GM12874 (cell line): ENCODE data around the gene DCDC1.

Experiments
- TF ChIP-seq, protein P1 (sequence below): IDR thresholded peaks from 2 replicates; pipeline ENCODE4 v1.5.1; 2011; ENCODE audit warnings: low read depth, mild to moderate bottlenecking, control low read depth, low read length, moderate library complexity; ENCODE audit not compliant: insufficient read depth

DCDC1 gene

GRCh38 chr11:31114442-31114841, 255.1 kb downstream of the DCDC1 start:
- TF ChIP-seq, protein P1, sequence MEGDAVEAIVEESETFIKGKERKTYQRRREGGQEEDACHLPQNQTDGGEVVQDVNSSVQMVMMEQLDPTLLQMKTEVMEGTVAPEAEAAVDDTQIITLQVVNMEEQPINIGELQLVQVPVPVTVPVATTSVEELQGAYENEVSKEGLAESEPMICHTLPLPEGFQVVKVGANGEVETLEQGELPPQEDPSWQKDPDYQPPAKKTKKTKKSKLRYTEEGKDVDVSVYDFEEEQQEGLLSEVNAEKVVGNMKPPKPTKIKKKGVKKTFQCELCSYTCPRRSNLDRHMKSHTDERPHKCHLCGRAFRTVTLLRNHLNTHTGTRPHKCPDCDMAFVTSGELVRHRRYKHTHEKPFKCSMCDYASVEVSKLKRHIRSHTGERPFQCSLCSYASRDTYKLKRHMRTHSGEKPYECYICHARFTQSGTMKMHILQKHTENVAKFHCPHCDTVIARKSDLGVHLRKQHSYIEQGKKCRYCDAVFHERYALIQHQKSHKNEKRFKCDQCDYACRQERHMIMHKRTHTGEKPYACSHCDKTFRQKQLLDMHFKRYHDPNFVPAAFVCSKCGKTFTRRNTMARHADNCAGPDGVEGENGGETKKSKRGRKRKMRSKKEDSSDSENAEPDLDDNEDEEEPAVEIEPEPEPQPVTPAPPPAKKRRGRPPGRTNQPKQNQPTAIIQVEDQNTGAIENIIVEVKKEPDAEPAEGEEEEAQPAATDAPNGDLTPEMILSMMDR, result no peak

DNA sequence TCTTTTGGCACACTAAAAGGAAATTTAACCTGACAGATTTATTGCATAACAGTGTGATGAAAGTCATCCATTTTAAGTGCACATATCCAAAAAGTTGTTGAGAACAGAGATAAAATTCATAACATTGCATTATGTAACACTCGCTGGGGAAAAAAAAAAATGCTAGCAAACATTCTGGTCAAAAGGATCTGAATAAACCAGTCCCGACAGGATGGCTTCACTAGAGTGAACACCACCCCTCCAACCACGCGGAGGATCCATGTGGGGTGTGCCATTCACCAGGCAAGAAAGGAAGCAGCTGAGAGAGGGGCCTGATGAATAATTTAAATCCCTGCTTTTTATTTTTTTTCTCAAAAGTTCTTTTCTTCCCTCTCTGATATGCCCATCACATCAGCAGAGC, 258.7 kb downstream of the DCDC1 start:
- TF ChIP-seq, protein P1, result no peak

DNA sequence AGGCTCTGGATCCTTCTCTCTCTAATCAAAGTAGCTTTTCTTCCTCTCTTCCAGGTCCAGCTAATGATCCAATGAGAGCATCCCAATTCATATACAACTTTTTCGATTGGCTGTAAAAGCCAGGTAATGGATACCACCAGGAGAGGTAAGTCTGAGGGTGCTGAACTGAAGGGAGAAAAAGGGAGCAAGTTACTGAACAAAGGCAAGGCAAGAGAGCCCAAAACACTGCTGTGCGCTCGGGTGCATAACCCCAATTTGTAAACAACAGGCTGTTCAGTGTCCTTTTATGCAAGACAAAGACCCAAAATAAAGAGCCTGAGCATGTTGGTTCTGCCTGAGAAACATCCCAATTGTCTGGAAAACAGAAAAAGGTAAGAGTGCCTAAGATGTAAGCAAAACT, 260.1 kb downstream of the DCDC1 start:
- TF ChIP-seq, protein P1, result no peak

DNA sequence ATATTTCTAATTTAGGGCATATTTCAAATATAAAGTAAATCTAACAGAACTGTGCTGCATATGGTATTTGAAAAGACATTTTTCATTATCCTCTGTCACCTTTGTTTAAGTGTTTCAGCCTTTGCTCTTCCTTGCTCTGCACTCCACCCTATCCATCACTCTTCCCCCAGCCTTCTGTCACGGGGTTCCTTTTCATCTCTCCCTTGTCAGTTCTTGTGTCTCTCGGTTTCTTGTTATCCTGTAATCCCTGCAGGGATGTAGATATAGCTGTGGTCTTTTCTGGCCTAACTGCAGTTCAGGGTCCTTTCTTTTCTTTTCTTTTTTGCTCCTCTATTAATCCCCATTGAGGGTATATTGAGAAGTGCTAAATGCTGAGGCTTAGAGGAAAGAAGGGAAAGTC, 261.9 kb downstream of the DCDC1 start:
- TF ChIP-seq, protein P1, result no peak

DNA sequence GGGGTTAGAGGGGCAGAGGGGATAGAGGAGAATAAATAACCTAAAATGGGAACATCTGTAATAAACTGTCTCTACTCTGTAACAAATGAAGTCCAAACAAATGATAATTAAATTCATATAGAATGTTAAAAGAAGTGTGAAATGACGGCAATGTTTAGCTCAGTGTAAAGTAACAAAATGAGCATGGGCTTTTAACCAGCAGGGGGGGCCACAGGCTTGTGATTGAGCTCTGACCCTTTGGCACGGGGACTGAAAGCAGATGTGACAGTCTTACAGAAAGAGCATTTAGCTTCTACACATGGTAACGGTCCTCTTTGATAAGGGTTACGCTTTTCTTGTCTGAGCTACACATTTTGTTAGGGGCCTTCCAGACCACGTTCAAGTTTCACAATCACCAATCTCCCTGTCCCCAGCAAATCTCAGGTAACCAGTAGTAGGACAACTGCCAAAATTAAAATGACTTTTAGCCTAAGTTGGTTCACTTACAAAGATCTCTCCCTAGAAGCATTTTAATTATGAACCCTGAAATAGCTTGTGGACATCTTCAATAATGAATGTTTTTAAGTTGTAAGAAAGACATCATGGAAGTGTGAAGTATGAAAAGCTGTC, 262.5 kb downstream of the DCDC1 start:
- TF ChIP-seq, protein P1, result peak; percentile 60

DNA sequence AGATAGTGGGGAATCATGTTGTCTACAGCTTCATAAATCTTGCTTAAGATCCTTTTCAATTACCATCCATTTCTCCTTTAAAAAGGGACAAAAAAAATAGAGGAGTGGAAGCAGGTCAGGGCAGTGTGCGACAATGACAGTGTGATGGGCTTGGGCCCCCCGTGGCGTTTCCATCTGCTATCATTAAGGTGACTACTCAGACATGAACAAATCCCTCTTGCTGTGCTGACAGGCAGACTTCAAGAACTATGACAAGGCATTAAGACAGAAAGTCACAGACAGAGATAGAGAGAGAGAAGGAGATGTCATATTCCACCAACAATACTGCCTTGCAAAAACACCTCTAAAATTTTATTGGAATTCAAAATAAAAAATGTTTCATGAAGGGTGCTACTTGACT, 263.2 kb downstream of the DCDC1 start:
- TF ChIP-seq, protein P1, result no peak

- TF ChIP-seq, protein P1, result no peak
These were observed 266.7 kb downstream of the DCDC1 start for GRCh38 chr11:31102875-31103274.
